Smooth muscle cell (in vitro differentiated cells): Measurements from ENCODE around the gene ST3GAL3. TPM values are rescaled to one million over a fixed set of nuclear protein-coding genes. Genes with fewer than 3 reads are reported as not detected.

Source experiments
- DNase-seq: peaks from one replicate; lab custom pipeline; 2025; ENCODE audit not compliant: unreplicated experiment; lab: John Stamatoyannopoulos, UW
- H2AFZ ChIP-seq: fragments of 200-600 bp; sonication (generic); 2 replicates; pipeline ENCODE4 v1.6.0; 2016; ENCODE audit warnings: antibody characterized with exemption, low read depth, mild to moderate bottlenecking
- H3F3A ChIP-seq: fragments of 200-600 bp; sonication (generic); 2 replicates; pipeline ENCODE4 v1.6.0; 2017; ENCODE audit warnings: antibody characterized with exemption, low read depth
- H3K27ac ChIP-seq: fragments of 200-600 bp; sonication (generic); 2 replicates; pipeline ENCODE4 v1.5.1; 2016; ENCODE audit warnings: low read depth, mild to moderate bottlenecking
- H3K27me3 ChIP-seq: fragments of 200-600 bp; sonication (generic); 2 replicates; pipeline ENCODE4 v1.6.1; 2016; ENCODE audit warnings: low read depth, mild to moderate bottlenecking
- H3K36me3 ChIP-seq: fragments of 200-600 bp; sonication (generic); 2 replicates; pipeline ENCODE4 v1.5.1; 2016; ENCODE audit warnings: low read depth
- H3K4me1 ChIP-seq: fragments of 200-600 bp; sonication (generic); 2 replicates; pipeline ENCODE4 v1.5.1; 2016; ENCODE audit warnings: low read depth
- H3K4me2 ChIP-seq: fragments of 200-600 bp; sonication (generic); 2 replicates; pipeline ENCODE4 v1.6.0; 2016; ENCODE audit warnings: mild to moderate bottlenecking
- H3K4me3 ChIP-seq: fragments of 200-600 bp; sonication (generic); 2 replicates; pipeline ENCODE4 v1.5.1; 2016; ENCODE audit warnings: mild to moderate bottlenecking
- H3K79me2 ChIP-seq: fragments of 200-600 bp; sonication (generic); 2 replicates; pipeline ENCODE4 v1.6.0; 2016; ENCODE audit warnings: low read depth, mild to moderate bottlenecking
- H3K9ac ChIP-seq: fragments of 200-600 bp; sonication (generic); 2 replicates; pipeline ENCODE4 v1.6.0; 2016; ENCODE audit warnings: low read depth
- H3K9me3 ChIP-seq: fragments of 200-600 bp; sonication (generic); replicated peaks from 2 replicates; pipeline ENCODE4 v1.5.1; 2016; ENCODE audit warnings: low read depth
- H4K20me1 ChIP-seq: fragments of 200-600 bp; sonication (generic); 2 replicates; pipeline ENCODE4 v1.6.0; 2016; ENCODE audit warnings: low read depth
- WGBS: methylation state at CpG from one replicate; pipeline ENCODE4 v1.1.7; 2016; ENCODE audit warnings: low lambda C conversion rate; 5-methylcytosine and 5-hydroxymethylcytosine counted together
- polyA plus RNA-seq: library from polyadenylated mRNA; unstranded; fragments of >200 nt; fragmentation: Nextera tagmentation; extraction: Ambion mirVana; gene quantifications from 2 replicates; pipeline ENCODE4 v1.2.1, GENCODE V29; 2016
- total RNA-seq: library from RNA; depleted of rRNA; stranded (reverse); fragments of >200 nt; gene quantifications from 2 replicates; pipeline ENCODE4 v1.2.3, GENCODE V29; 2014
- TF ChIP-seq, protein P1 (sequence below): fragments of 200-600 bp; sonication (generic); IDR thresholded peaks from 2 replicates; pipeline ENCODE4 v1.5.1; 2017; ENCODE audit warnings: borderline replicate concordance, mild to moderate bottlenecking, antibody characterized with exemption; ENCODE audit not compliant: insufficient read depth, poor library complexity, severe bottlenecking

ST3GAL3 gene
- total and polyA plus RNA-seq, 2 experiments from 2014 or later, result 16.0 to 16.6 TPM

DNA sequence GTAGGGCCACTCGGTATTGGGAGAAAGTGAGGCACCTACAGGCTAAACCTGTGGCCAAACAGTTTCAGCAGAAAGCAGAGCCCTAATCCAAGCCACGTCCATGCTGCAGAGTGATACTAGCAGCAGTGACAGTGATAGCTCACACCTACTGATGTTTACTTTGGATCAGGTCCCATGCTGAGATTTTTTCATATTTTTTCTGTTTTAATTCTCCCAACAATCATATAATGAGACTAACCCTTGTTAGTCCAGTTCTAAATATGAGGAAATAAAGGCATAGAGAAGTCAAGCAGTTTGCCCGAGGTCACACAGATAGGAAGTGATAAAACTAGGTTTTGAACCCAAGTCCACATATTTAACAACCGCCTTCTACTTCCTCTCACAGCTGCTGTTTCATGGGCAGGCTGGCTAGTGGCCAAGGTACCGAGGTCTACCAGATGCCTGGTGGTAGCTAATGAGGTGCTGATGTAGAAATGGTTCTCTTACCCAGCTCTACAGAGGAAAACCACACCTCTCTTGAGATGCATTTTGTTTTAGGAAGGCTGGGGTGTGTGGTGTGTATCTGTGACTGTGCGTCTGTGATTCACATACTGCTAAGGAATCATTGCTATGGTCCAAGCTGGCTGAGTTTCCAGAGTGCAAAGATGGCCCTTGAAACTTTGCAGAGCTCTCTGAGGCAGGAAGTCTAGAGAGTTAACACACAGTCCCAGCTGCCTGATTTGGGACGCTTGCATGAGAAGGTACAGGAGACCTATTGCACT, 146.0 kb downstream of the ST3GAL3 start:
- Histone ChIP-seq H3F3A (no peaks in the 10 kb centered on the region), H3K4me3 (no peak overlapping the region), H3K4me2 (no peak overlapping the region), H3K9ac (no peak overlapping the region), H3K27me3 (no peaks in the 10 kb centered on the region), H3K36me3 (no peaks in the 10 kb centered on the region), H4K20me1 (peaks cover 62% of the 10 kb centered on the region), H3K9me3 (no peaks in the 10 kb centered on the region), H3K4me1 (no peaks in the 10 kb centered on the region), H2AFZ (no peak overlapping the region), H3K27ac (no peak overlapping the region), H3K79me2 (no peaks in the 10 kb centered on the region)
- DNase-seq, result no peak
- TF ChIP-seq, protein P1, sequence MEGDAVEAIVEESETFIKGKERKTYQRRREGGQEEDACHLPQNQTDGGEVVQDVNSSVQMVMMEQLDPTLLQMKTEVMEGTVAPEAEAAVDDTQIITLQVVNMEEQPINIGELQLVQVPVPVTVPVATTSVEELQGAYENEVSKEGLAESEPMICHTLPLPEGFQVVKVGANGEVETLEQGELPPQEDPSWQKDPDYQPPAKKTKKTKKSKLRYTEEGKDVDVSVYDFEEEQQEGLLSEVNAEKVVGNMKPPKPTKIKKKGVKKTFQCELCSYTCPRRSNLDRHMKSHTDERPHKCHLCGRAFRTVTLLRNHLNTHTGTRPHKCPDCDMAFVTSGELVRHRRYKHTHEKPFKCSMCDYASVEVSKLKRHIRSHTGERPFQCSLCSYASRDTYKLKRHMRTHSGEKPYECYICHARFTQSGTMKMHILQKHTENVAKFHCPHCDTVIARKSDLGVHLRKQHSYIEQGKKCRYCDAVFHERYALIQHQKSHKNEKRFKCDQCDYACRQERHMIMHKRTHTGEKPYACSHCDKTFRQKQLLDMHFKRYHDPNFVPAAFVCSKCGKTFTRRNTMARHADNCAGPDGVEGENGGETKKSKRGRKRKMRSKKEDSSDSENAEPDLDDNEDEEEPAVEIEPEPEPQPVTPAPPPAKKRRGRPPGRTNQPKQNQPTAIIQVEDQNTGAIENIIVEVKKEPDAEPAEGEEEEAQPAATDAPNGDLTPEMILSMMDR, result no peak
- WGBS, result 75% methylated on average over 7 of the region's 7 CpGs

DNA sequence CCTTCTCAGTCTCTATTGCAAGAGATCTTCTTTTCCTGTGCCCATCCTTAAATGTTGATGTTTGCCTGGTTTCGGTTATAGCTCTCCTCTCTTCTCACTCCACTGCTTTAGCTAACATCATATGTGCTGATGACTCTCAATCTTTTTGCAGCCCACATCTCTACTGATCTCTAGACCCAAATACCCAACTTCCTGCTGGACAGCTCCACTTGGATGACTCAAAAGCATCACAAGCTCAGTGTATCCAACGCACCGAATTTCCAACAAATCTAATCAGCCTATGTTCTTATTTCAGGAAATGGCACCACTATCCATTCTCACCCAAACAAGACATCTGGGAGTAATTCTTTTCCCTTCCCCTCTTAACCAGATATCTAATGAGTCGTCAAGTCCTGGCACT, 147.1 kb downstream of the ST3GAL3 start:
- H3F3A ChIP-seq, result no peaks in the 10 kb centered on the region
- H3K4me2 ChIP-seq, result no peak overlapping the region
- no peak overlapping the region for H2AFZ ChIP-seq
- no peak overlapping the region for H3K4me3 ChIP-seq
- no peak for DNase-seq
- H4K20me1 ChIP-seq, result peaks cover 57% of the 10 kb centered on the region
- WGBS, result 83% methylated on average over 4 of the region's 4 CpGs
- H3K79me2 ChIP-seq, result no peaks in the 10 kb centered on the region
- no peaks in the 10 kb centered on the region for H3K27me3 ChIP-seq
- H3K27ac ChIP-seq, result no peak overlapping the region
- no peaks in the 10 kb centered on the region for H3K9me3 ChIP-seq
- no peaks in the 10 kb centered on the region for H3K36me3 ChIP-seq
- H3K4me1 ChIP-seq, result no peaks in the 10 kb centered on the region
- TF ChIP-seq, protein P1, result no peak
- no peak overlapping the region for H3K9ac ChIP-seq

DNA sequence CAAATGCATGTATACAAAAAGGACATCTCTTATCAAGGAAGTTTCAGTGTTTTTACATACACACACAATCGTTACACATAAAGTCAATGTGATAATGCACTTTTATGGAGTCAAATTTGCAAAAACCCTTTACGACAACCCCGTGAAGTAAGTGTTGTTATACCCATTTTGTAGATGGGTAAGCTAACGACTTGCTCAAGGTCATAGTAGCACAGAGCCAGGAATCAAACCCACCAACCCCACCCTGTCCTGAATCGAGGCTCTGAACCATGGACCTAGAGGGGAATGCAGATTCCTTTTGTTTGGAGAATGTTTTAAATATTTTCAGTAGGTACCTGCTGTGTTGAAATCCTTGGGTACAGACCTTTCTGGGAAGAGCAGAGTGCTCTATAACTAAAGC, 148.9 kb downstream of the ST3GAL3 start:
- Histone ChIP-seq H3K9me3 (no peaks in the 10 kb centered on the region), H2AFZ (no peak overlapping the region), H3K27me3 (no peaks in the 10 kb centered on the region), H4K20me1 (peaks cover 43% of the 10 kb centered on the region), H3K27ac (no peak overlapping the region), H3K4me3 (no peak overlapping the region), H3K36me3 (no peaks in the 10 kb centered on the region), H3K4me2 (no peak overlapping the region), H3K4me1 (no peaks in the 10 kb centered on the region), H3K9ac (no peak overlapping the region), H3F3A (no peaks in the 10 kb centered on the region), H3K79me2 (no peaks in the 10 kb centered on the region)
- 93% methylated on average over 5 of the region's 5 CpGs for WGBS
- TF ChIP-seq, protein P1, result no peak
- no peak for DNase-seq

DNA sequence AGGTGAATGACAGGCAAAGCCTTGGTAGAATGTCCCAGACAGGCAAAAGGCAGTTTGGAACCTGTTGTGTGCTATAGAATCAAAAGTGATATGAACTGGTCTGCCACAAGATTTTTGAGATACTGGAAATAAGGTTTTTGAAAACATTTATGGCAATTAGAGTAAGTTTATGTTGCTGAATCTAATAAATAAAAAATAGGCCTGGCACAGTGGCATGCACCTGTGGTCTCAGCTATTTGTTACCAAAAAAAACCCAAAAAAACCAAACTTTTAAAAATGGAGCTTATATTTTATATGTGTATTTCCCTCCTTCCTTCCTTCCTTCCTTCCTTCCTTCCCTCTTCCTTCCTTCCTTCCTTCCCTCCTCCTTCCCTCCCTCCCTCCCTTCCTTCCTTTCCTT, 149.8 kb downstream of the ST3GAL3 start:
- Histone ChIP-seq H4K20me1 (peaks cover 35% of the 10 kb centered on the region), H3F3A (no peaks in the 10 kb centered on the region), H3K9me3 (no peaks in the 10 kb centered on the region), H3K9ac (no peak overlapping the region), H2AFZ (no peak overlapping the region), H3K27ac (no peak overlapping the region), H3K4me3 (no peak overlapping the region), H3K79me2 (no peaks in the 10 kb centered on the region), H3K4me2 (no peak overlapping the region), H3K27me3 (no peaks in the 10 kb centered on the region), H3K36me3 (no peaks in the 10 kb centered on the region), H3K4me1 (no peaks in the 10 kb centered on the region)
- TF ChIP-seq, protein P1, result no peak
- DNase-seq, result no peak
